ENCODE measurements around the gene AP3S2. TPM values are rescaled to one million over a fixed set of nuclear protein-coding genes. Genes with fewer than 3 reads are reported as not detected.

AP3S2 gene
- total and polyA plus RNA-seq, 2 of the 8 experiments (the other 6 are each of a cell fraction or from before 2014, with no cell fraction given), result 19.2 to 45.4 TPM

DNA sequence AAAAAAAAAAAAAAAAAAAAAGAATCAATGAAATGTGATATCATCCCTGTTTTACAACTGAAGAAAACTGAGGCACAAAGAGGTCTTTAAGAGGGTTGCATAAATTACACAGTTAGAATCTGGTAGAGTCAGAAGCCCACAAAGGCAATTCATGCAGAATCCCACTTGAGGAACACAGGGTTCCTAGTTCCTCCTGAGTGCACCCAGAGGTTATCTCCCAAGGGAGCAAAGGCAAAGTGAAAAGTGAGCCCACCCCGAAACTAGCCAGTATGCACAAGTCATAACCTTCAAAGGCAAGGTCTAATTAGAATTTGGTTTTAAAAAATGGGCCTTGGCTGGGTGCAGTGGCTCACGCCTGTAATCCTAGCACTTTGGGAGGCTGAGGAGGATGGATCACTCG, 37.8 kb downstream of the AP3S2 start:
- Histone ChIP-seq H3K79me1 (ENCODE audit: low read depth, low read length) (no peaks in the 10 kb centered on the region), H4K5ac (ENCODE audit: insufficient read length, low read depth, low read length) (no peak overlapping the region), H2BK120ac (replicated peaks; ENCODE audit: low read depth, low read length) (no peak overlapping the region), H2BK15ac (ENCODE audit: low read length) (no peak overlapping the region), H3K9me3 (ENCODE audit: insufficient read depth in 2 of 2, low read depth in 1 of 2, low read length in 1 of 2) (no peaks in the 10 kb centered on the region), H3K23me2 (ENCODE audit: low read depth, low read length) (no peaks in the 10 kb centered on the region), H3K27ac (ENCODE audit: low read depth, low read length) (no peak overlapping the region), H3K4me3 (ENCODE audit: extremely low read depth in 1 of 4, insufficient read depth in 2 of 4, low read depth in 3 of 4, low read length in 4 of 4) (no peak overlapping the region), H3K14ac (ENCODE audit: insufficient read length) (no peak overlapping the region), H2BK20ac (ENCODE audit: low read length) (no peak overlapping the region), H3K18ac (ENCODE audit: extremely low read depth, low read length) (no peak overlapping the region), H2BK12ac (ENCODE audit: low read depth, low read length) (no peak overlapping the region), H3K4me2 (ENCODE audit: insufficient read depth in 1 of 2, low read depth in 2 of 2, low read length in 2 of 2) (no peak overlapping the region), H4K91ac (replicated peaks; ENCODE audit: insufficient read length, low read length) (no peak overlapping the region), H3K27me3 (replicated peaks in 1 of 4; ENCODE audit: control insufficient read depth in 3 of 4, extremely low read depth in 1 of 4, insufficient read depth in 3 of 4, low read length in 3 of 4) (no peaks in the 10 kb centered on the region), H2BK5ac (ENCODE audit: low read depth, low read length) (no peak overlapping the region), H4K20me1 (replicated peaks in 1 of 2; ENCODE audit: control insufficient read depth in 1 of 2, insufficient read depth in 2 of 2, low read length in 2 of 2) (no peaks in the 10 kb centered on the region), H3K79me2 (ENCODE audit: control insufficient read depth in 1 of 2, insufficient read depth in 2 of 2, low read length in 2 of 2) (no peaks in the 10 kb centered on the region), H4K8ac (ENCODE audit: extremely low read depth, insufficient read depth, low read length) (no peak overlapping the region), H3K56ac (replicated peaks; ENCODE audit: insufficient read length, low read depth, low read length) (no peak overlapping the region), H2AK5ac (ENCODE audit: low read depth, low read length) (no peak overlapping the region), H3K4me1 (replicated peaks in 1 of 4; ENCODE audit: control insufficient read depth in 3 of 4, insufficient read depth in 4 of 4, low read length in 3 of 4) (no peaks in the 10 kb centered on the region), H3K4ac (replicated peaks; ENCODE audit: insufficient read length, low read depth, low read length) (no peak overlapping the region), H3K36me3 (ENCODE audit: control insufficient read depth in 2 of 4, insufficient read depth in 4 of 4, low read length in 3 of 4) (peaks cover 2 to 17% (median 7%) of the 10 kb centered on the region in 4 experiments; a peak in 6 of 8 replicates), H2AFZ (ENCODE audit: low read length) (no peak overlapping the region), H3K23ac (ENCODE audit: insufficient read length) (no peak overlapping the region), H3K9ac (replicated peaks in 1 of 4; ENCODE audit: extremely low read depth in 1 of 4, low read depth in 3 of 4, low read length in 3 of 4) (no peak overlapping the region)
- POLR2A ChIA-PET (ENCODE audit: partially characterized antibody), result no interaction called here
- 90% methylated on average over 3 of the region's 3 CpGs; no CpG with 5 or more reads in 1 of the 2 experiments for WGBS, 2 experiments (ENCODE audit: extremely low coverage in 1 of 2, insufficient coverage in 1 of 2, insufficient read length in 1 of 2, insufficient replicate concordance in 2 of 2, low coverage in 1 of 2, low lambda C conversion rate in 2 of 2, missing lambda C conversion rate in 1 of 2)
- CTCF ChIA-PET (ENCODE audit: partially characterized antibody), result interaction anchor here (0.7 kb wide), 1 partner anchor 183 kb away, joined by 4 read pairs; no protein-coding TSS in a partner anchor
- DNase-seq (ENCODE audit: low read depth in 1 of 2, low spot score in 2 of 2) (no peak), FAIRE-seq (no peak)
- TF ChIP-seq, protein P1, sequence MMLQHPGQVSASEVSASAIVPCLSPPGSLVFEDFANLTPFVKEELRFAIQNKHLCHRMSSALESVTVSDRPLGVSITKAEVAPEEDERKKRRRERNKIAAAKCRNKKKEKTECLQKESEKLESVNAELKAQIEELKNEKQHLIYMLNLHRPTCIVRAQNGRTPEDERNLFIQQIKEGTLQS (IDR thresholded peaks at IDR 0.05; ENCODE audit: insufficient read depth, low read depth, low read length), result no peak
- TF ChIP-seq HDAC2 (IDR thresholded peaks at IDR 0.05; ENCODE audit: borderline replicate concordance in 1 of 2, low read depth in 2 of 2, low read length in 2 of 2), result no peak
- no peak for TF ChIP-seq POLR2A (IDR thresholded peaks at IDR 0.05; ENCODE audit: control extremely low read depth in 1 of 2, low read depth in 2 of 2, low read length in 2 of 2)
- no peak for TF ChIP-seq SAP30 (IDR thresholded peaks at IDR 0.05; ENCODE audit: insufficient read depth, insufficient replicate concordance, low read length)
- TF ChIP-seq, protein P2, sequence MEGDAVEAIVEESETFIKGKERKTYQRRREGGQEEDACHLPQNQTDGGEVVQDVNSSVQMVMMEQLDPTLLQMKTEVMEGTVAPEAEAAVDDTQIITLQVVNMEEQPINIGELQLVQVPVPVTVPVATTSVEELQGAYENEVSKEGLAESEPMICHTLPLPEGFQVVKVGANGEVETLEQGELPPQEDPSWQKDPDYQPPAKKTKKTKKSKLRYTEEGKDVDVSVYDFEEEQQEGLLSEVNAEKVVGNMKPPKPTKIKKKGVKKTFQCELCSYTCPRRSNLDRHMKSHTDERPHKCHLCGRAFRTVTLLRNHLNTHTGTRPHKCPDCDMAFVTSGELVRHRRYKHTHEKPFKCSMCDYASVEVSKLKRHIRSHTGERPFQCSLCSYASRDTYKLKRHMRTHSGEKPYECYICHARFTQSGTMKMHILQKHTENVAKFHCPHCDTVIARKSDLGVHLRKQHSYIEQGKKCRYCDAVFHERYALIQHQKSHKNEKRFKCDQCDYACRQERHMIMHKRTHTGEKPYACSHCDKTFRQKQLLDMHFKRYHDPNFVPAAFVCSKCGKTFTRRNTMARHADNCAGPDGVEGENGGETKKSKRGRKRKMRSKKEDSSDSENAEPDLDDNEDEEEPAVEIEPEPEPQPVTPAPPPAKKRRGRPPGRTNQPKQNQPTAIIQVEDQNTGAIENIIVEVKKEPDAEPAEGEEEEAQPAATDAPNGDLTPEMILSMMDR (IDR thresholded peaks at IDR 0.05; ENCODE audit: control extremely low read depth in 1 of 3, insufficient read depth in 1 of 3, low read depth in 1 of 3, low read length in 3 of 3), result no peak
- TF ChIP-seq SP4 (IDR thresholded peaks at IDR 0.05; ENCODE audit: low read length), result no peak
- no peak for TF ChIP-seq FOSL1 (IDR thresholded peaks at IDR 0.05; ENCODE audit: insufficient read depth, low read depth, low read length)
- no peak for TF ChIP-seq POLR2AphosphoS5 (IDR thresholded peaks at IDR 0.05; ENCODE audit: low read depth, low read length)
- TF ChIP-seq MAFK (IDR thresholded peaks at IDR 0.05; ENCODE audit: low read depth, low read length), result no peak
- no peak for TF ChIP-seq CBX8 (IDR thresholded peaks at IDR 0.05; ENCODE audit: borderline replicate concordance, low read depth, low read length)
- TF ChIP-seq GABPA (IDR thresholded peaks at IDR 0.05; ENCODE audit: borderline replicate concordance, insufficient read depth, low read length), result no peak
